ENCODE results near the gene MCM5. TPM values are rescaled to one million over a fixed set of nuclear protein-coding genes. Genes with fewer than 3 reads are reported as not detected.

The MCM5 gene
- total RNA-seq (22.8 TPM), polyA plus RNA-seq (ENCODE audit: insufficient read depth in 1 of 8, insufficient read length in 8 of 8, low replicate concordance in 1 of 8) (10 to 100 TPM; 29.1 to 46.9 (median 37.1) TPM)
- long read RNA-seq, donor 1, partial matches to known transcripts = 0 of 1 reads
- long read RNA-seq, donor 1, other reads (novel, unspliced or antisense) = 0 of 1 reads
- long read RNA-seq, donor 2, partial matches to known transcripts = 0 of 3 reads
- long read RNA-seq, donor 2, other reads (novel, unspliced or antisense) = 0 of 3 reads
- long read RNA-seq, donor 3, transcript MCM5-201 (17 exons, 3,534 nt) = major isoform, 10 of 10 reads
- long read RNA-seq, donor 3, partial matches to known transcripts = 0 of 10 reads
- long read RNA-seq, donor 3, other reads (novel, unspliced or antisense) = 0 of 10 reads
- long read RNA-seq, donor 4, partial matches to known transcripts = 0 of 3 reads
- long read RNA-seq, donor 4, other reads (novel, unspliced or antisense) = 0 of 3 reads
- long read RNA-seq, donor 5, transcript MCM5-201 (17 exons, 3,534 nt) = major isoform, 6 of 26 reads
- long read RNA-seq, donor 5, partial matches to known transcripts = 20 of 26 reads
- long read RNA-seq, donor 5, other reads (novel, unspliced or antisense) = 0 of 26 reads
- long read RNA-seq, donor 6, transcript MCM5-201 (17 exons, 3,534 nt) = major isoform, 12 of 19 reads
- long read RNA-seq, donor 6, partial matches to known transcripts = 7 of 19 reads
- long read RNA-seq, donor 6, other reads (novel, unspliced or antisense) = 0 of 19 reads
- long read RNA-seq, donor 7, partial matches to known transcripts = 15 of 17 reads
- long read RNA-seq, donor 7, other reads (novel, unspliced or antisense) = 0 of 17 reads
- long read RNA-seq, donor 8, transcript MCM5-201 (17 exons, 3,534 nt) = major isoform, 7 of 20 reads
- long read RNA-seq, donor 8, partial matches to known transcripts = 13 of 20 reads
- long read RNA-seq, donor 8, other reads (novel, unspliced or antisense) = 0 of 20 reads
- long read RNA-seq, donor 9, transcript MCM5-201 (17 exons, 3,534 nt) = major isoform, 6 of 19 reads
- long read RNA-seq, donor 9, partial matches to known transcripts = 13 of 19 reads
- long read RNA-seq, donor 9, other reads (novel, unspliced or antisense) = 0 of 19 reads
- long read RNA-seq, donor 10, partial matches to known transcripts = 5 of 9 reads
- long read RNA-seq, donor 10, other reads (novel, unspliced or antisense) = 0 of 9 reads
- long read RNA-seq, donor 11, transcript MCM5-201 (17 exons, 3,534 nt) = major isoform, 6 of 6 reads
- long read RNA-seq, donor 11, partial matches to known transcripts = 0 of 6 reads
- long read RNA-seq, donor 11, other reads (novel, unspliced or antisense) = 0 of 6 reads

GRCh38 chr22:35399678-35400500, at the start of gene MCM5:
Gene MCM5 (plus strand): TSS chr22:35400140. CDS start chr22:35400439, 299 bp downstream.
- Histone ChIP-seq H3K36me3 (ENCODE audit: control insufficient read depth, insufficient read depth, low read length) (peaks cover 29% of the 10 kb centered on the region), H3K4me1 (ENCODE audit: control insufficient read depth, insufficient read depth, low read length) (peaks cover 21% of the 10 kb centered on the region), H3K9me3 (replicated peaks; ENCODE audit: control insufficient read depth, low read depth, low read length) (no peaks in the 10 kb centered on the region), H3K4me3 (ENCODE audit: low read length) (peak within 1 kb of the TSS; percentile 83), H3K27ac (ENCODE audit: low read length) (peak within 1 kb of the TSS; percentile 85), H3K27me3 (ENCODE audit: control insufficient read depth, insufficient read depth, low read length) (no peaks in the 10 kb centered on the region)
- under 1% methylated on average over 61 of the region's 64 CpGs for WGBS (ENCODE audit: insufficient coverage)
- DNase-seq = peak; percentile 100

GRCh38 chr22:35350539-35351503, 49.1 kb upstream of the MCM5 start:
- H3K4me3 ChIP-seq (ENCODE audit: low read length) = peak overlapping the region; percentile 53
- DNase-seq = peak; percentile 94
- no peaks in the 10 kb centered on the region for H3K27me3 ChIP-seq (ENCODE audit: control insufficient read depth, insufficient read depth, low read length)
- H3K36me3 ChIP-seq (ENCODE audit: control insufficient read depth, insufficient read depth, low read length) = peaks cover 19% of the 10 kb centered on the region
- H3K9me3 ChIP-seq (replicated peaks; ENCODE audit: control insufficient read depth, low read depth, low read length) = no peaks in the 10 kb centered on the region
- H3K27ac ChIP-seq (ENCODE audit: low read length) = peak overlapping the region; percentile 58
- peaks cover 33% of the 10 kb centered on the region for H3K4me1 ChIP-seq (ENCODE audit: control insufficient read depth, insufficient read depth, low read length)
- 1% methylated on average over 40 of the region's 47 CpGs for WGBS (ENCODE audit: insufficient coverage)

- H3K4me3 ChIP-seq (ENCODE audit: low read length) = no peak overlapping the region
- peaks cover 7% of the 10 kb centered on the region for H3K36me3 ChIP-seq (ENCODE audit: control insufficient read depth, insufficient read depth, low read length)
- WGBS (ENCODE audit: insufficient coverage) = 75% methylated on average over 12 of the region's 19 CpGs
- H3K27me3 ChIP-seq (ENCODE audit: control insufficient read depth, insufficient read depth, low read length) = no peaks in the 10 kb centered on the region
- H3K27ac ChIP-seq (ENCODE audit: low read length) = peak overlapping the region; percentile 51
- H3K9me3 ChIP-seq (replicated peaks; ENCODE audit: control insufficient read depth, low read depth, low read length) = no peaks in the 10 kb centered on the region
- DNase-seq = peak; percentile 80
- peaks cover 30% of the 10 kb centered on the region for H3K4me1 ChIP-seq (ENCODE audit: control insufficient read depth, insufficient read depth, low read length)
Measured at GRCh38 chr22:35352214-35353111, 47.5 kb upstream of the MCM5 start.

GRCh38 chr22:35353318-35353717, 46.6 kb upstream of the MCM5 start:
- DNase-seq = no peak
- H3K4me3 ChIP-seq (ENCODE audit: low read length) = no peak overlapping the region
- H3K9me3 ChIP-seq (replicated peaks; ENCODE audit: control insufficient read depth, low read depth, low read length) = no peaks in the 10 kb centered on the region
- WGBS (ENCODE audit: insufficient coverage) = 80% methylated on average over 2 of the region's 12 CpGs
- no peak overlapping the region for H3K27ac ChIP-seq (ENCODE audit: low read length)
- peaks cover 30% of the 10 kb centered on the region for H3K4me1 ChIP-seq (ENCODE audit: control insufficient read depth, insufficient read depth, low read length)
- H3K27me3 ChIP-seq (ENCODE audit: control insufficient read depth, insufficient read depth, low read length) = no peaks in the 10 kb centered on the region
- no peaks in the 10 kb centered on the region for H3K36me3 ChIP-seq (ENCODE audit: control insufficient read depth, insufficient read depth, low read length)

- Histone ChIP-seq H3K27ac (ENCODE audit: low read length) (no peak overlapping the region), H3K4me1 (ENCODE audit: control insufficient read depth, insufficient read depth, low read length) (peaks cover 25% of the 10 kb centered on the region)
- 91% methylated on average over 3 of the region's 4 CpGs for WGBS (ENCODE audit: insufficient coverage)
Measured at GRCh38 chr22:35354068-35354467, 45.9 kb upstream of the MCM5 start.

GRCh38 chr22:35357883-35358621, 41.9 kb upstream of the MCM5 start:
- 100% methylated on average over 2 of the region's 6 CpGs for WGBS (ENCODE audit: insufficient coverage)
- H3K36me3 ChIP-seq (ENCODE audit: control insufficient read depth, insufficient read depth, low read length) = no peaks in the 10 kb centered on the region
- H3K4me1 ChIP-seq (ENCODE audit: control insufficient read depth, insufficient read depth, low read length) = peaks cover 3% of the 10 kb centered on the region
- H3K27me3 ChIP-seq (ENCODE audit: control insufficient read depth, insufficient read depth, low read length) = peaks cover 3% of the 10 kb centered on the region
- H3K4me3 ChIP-seq (ENCODE audit: low read length) = no peak overlapping the region
- H3K27ac ChIP-seq (ENCODE audit: low read length) = no peak overlapping the region
- no peak for DNase-seq
- H3K9me3 ChIP-seq (replicated peaks; ENCODE audit: control insufficient read depth, low read depth, low read length) = no peaks in the 10 kb centered on the region

More at GRCh38 chr22:35354068-35354467, 45.9 kb upstream of the MCM5 start:
- Histone ChIP-seq H3K27me3 (ENCODE audit: control insufficient read depth, insufficient read depth, low read length) (no peaks in the 10 kb centered on the region), H3K9me3 (replicated peaks; ENCODE audit: control insufficient read depth, low read depth, low read length) (no peaks in the 10 kb centered on the region), H3K36me3 (ENCODE audit: control insufficient read depth, insufficient read depth, low read length) (no peaks in the 10 kb centered on the region), H3K4me3 (ENCODE audit: low read length) (no peak overlapping the region)
- no peak for DNase-seq

- Histone ChIP-seq H3K27me3 (ENCODE audit: control insufficient read depth, insufficient read depth, low read length) (peaks cover 3% of the 10 kb centered on the region), H3K36me3 (ENCODE audit: control insufficient read depth, insufficient read depth, low read length) (no peaks in the 10 kb centered on the region), H3K9me3 (replicated peaks; ENCODE audit: control insufficient read depth, low read depth, low read length) (no peaks in the 10 kb centered on the region), H3K4me1 (ENCODE audit: control insufficient read depth, insufficient read depth, low read length) (peaks cover 3% of the 10 kb centered on the region), H3K27ac (ENCODE audit: low read length) (no peak overlapping the region), H3K4me3 (ENCODE audit: low read length) (no peak overlapping the region)
- DNase-seq = no peak
- 78% methylated on average over 3 of the region's 9 CpGs for WGBS (ENCODE audit: insufficient coverage)
Measured at GRCh38 chr22:35359380-35360065, 40.4 kb upstream of the MCM5 start.

Data from muscle of leg (tissue), 16 donors.